ENCODE data around the gene PDIA5.
A peak's percentile ranks its signal among the peaks of the same experiment; 100 is the strongest.
"Not testable (repeated sequence)": the region's sequence is repeated elsewhere in the genome, so short reads cannot be mapped to it uniquely, and the experiment has no call there.

Gene PDIA5

GRCh38 chr3:123150449-123151215 is 83.8 kb downstream of the PDIA5 start:
- no peak for DNase-seq

GRCh38 chr3:123151251-123151705 is 84.5 kb downstream of the PDIA5 start:
- no peak for DNase-seq

- not testable (repeated sequence) for DNase-seq
Observed at GRCh38 chr3:123151853-123152420, 85.1 kb downstream of the PDIA5 start.

GRCh38 chr3:123152687-123153086 is 85.9 kb downstream of the PDIA5 start:
- no peak for DNase-seq

GRCh38 chr3:123153125-123154019 is 86.5 kb downstream of the PDIA5 start:
- no peak for DNase-seq

GRCh38 chr3:123154020-123154985 is 87.5 kb downstream of the PDIA5 start:
- DNase-seq, result no peak

- DNase-seq, result no peak
Observed at GRCh38 chr3:123155471-123156011, 88.7 kb downstream of the PDIA5 start.

GRCh38 chr3:123156276-123156995 is 89.6 kb downstream of the PDIA5 start:
- DNase-seq, result no peak

- DNase-seq, result no peak
Observed at GRCh38 chr3:123157209-123157597, 90.4 kb downstream of the PDIA5 start.

GRCh38 chr3:123157598-123158287 is 90.9 kb downstream of the PDIA5 start:
- DNase-seq, result no peak

GRCh38 chr3:123158330-123158729 is 91.5 kb downstream of the PDIA5 start:
- DNase-seq, result no peak

- no peak for DNase-seq
Observed at GRCh38 chr3:123158899-123159390, 92.1 kb downstream of the PDIA5 start.

GRCh38 chr3:123159926-123160635 is 93.3 kb downstream of the PDIA5 start:
- DNase-seq, result peak; percentile 11

GRCh38 chr3:123161167-123161566 is 94.3 kb downstream of the PDIA5 start:
- DNase-seq, result no peak

GRCh38 chr3:123163141-123163540 is 96.3 kb downstream of the PDIA5 start:
- DNase-seq, result no peak

GRCh38 chr3:123165163-123165562 is 98.3 kb downstream of the PDIA5 start:
- DNase-seq, result no peak

- DNase-seq, result no peak
Observed at GRCh38 chr3:123167686-123168085, 100.9 kb downstream of the PDIA5 start.

GRCh38 chr3:123168122-123168521 is 101.3 kb downstream of the PDIA5 start:
- DNase-seq, result no peak

GRCh38 chr3:123168605-123169004 is 101.8 kb downstream of the PDIA5 start:
- DNase-seq, result no peak
